Panc1 (cell line): ENCODE results near the gene GALNT9. TPM values are rescaled to one million over a fixed set of nuclear protein-coding genes. Genes with fewer than 3 reads are reported as not detected.
"Not testable (repeated sequence)": the region's sequence is repeated elsewhere in the genome, so short reads cannot be mapped to it uniquely, and the experiment has no call there.

Experiments used
- ATAC-seq: fragments of 200-7000 bp; cut with Tn5 transposase; 2 replicates; pipeline ENCODE4 v1.9.1; 2020; ENCODE audit warnings: mild to moderate bottlenecking, moderate library complexity
- BruUV-seq: library from RNA; stranded (reverse); fragments of 400-500 nt; replicated peaks from 2 replicates; lab custom pipeline; 2021; lab: Mats Ljungman, UMichigan
- CTCF ChIA-PET: fragments of 300-600 bp; sonication (Branson Sonifier 250); formaldehyde crosslinking; loops from one replicate; lab custom pipeline; 2022; ENCODE audit warnings: antibody characterized with exemption; lab: Charles Lee
- POLR2A ChIA-PET: fragments of 300-600 bp; sonication (Branson Sonifier 250); formaldehyde crosslinking; loops from one replicate; lab custom pipeline; 2022; ENCODE audit warnings: antibody characterized with exemption; lab: Charles Lee
- DNase-seq: peaks from one replicate; pipeline ENCODE4 v3.0.0-alpha.2; 2010; ENCODE audit warnings: low read depth, low spot score
- H3K27ac ChIP-seq: 2 replicates; pipeline ENCODE4 v1.5.1; 2011; ENCODE audit warnings: mild to moderate bottlenecking, low read length, inconsistent platforms
- H3K27me3 ChIP-seq: fragments of 200-500 bp; sonication (Bioruptor generic); 2 replicates; pipeline ENCODE4 v1.6.0; 2014; ENCODE audit warnings: low read length, inconsistent platforms; ENCODE audit not compliant: control insufficient read depth, insufficient read depth
- H3K36me3 ChIP-seq: fragments of 200-500 bp; sonication (Bioruptor generic); 2 replicates; pipeline ENCODE4 v1.5.1; 2014; ENCODE audit warnings: inconsistent platforms, mild to moderate bottlenecking, low read length, moderate library complexity; ENCODE audit not compliant: control insufficient read depth, insufficient read depth
- H3K4me1 ChIP-seq: 2 replicates; pipeline ENCODE4 v1.5.1; 2011; ENCODE audit warnings: inconsistent platforms, mild to moderate bottlenecking, low read length, moderate library complexity; ENCODE audit not compliant: control insufficient read depth, insufficient read depth
- H3K4me3 ChIP-seq, 2 experiments: 2 replicates each; pipeline ENCODE4 v1.5.1; 2011 to 2012; ENCODE audit warnings: low read depth in 2 of 2, low read length in 2 of 2, mild to moderate bottlenecking in 2 of 2, inconsistent platforms in 1 of 2, moderate library complexity in 1 of 2
- H3K9me3 ChIP-seq: fragments of 200-500 bp; sonication (Bioruptor generic); 2 replicates; pipeline ENCODE4 v1.5.1; 2014; ENCODE audit warnings: low read depth, mild to moderate bottlenecking, inconsistent platforms, low read length, moderate library complexity; ENCODE audit not compliant: control insufficient read depth, insufficient read depth
- CTCF ChIP-seq: fragments of 450-650 bp; IDR thresholded peaks from 2 replicates; pipeline ENCODE4 v1.5.1; 2017; ENCODE audit warnings: mild to moderate bottlenecking
- POLR2AphosphoS5 ChIP-seq: IDR thresholded peaks from 2 replicates; pipeline ENCODE4 v1.6.1; 2012; ENCODE audit warnings: mild to moderate bottlenecking, low read depth, low read length, moderate library complexity
- REST ChIP-seq, 2 experiments: IDR thresholded peaks; 2 replicates each; pipeline ENCODE4 v1.6.1; 2011 to 2012; ENCODE audit warnings: low read depth in 2 of 2, control low read depth in 1 of 2, low read length in 1 of 2, mild to moderate bottlenecking in 1 of 2, moderate library complexity in 1 of 2; ENCODE audit not compliant: insufficient read depth in 1 of 2
- SIN3A ChIP-seq: IDR thresholded peaks from 2 replicates; pipeline ENCODE4 v1.6.1; 2012; ENCODE audit warnings: low read depth, mild to moderate bottlenecking, low read length, moderate library complexity, borderline replicate concordance; ENCODE audit not compliant: insufficient read depth
- TCF7L2 ChIP-seq: IDR thresholded peaks from 2 replicates; pipeline ENCODE4 v1.6.1; 2011; ENCODE audit warnings: mild to moderate bottlenecking, low read depth, low read length, inconsistent platforms
- in situ Hi-C: cut with HindIII; loops from 2 replicates; pipeline ENCODE4 v1.10.0; 2016; ENCODE audit warnings: low sequenced_read_pairs, low pct_unique_long_range_greater_than_20kb
- intact Hi-C: fragments of 100-400 bp; cut with micrococcal nuclease; formaldehyde crosslinking; loops from one replicate; pipeline ENCODE4 v1.10.0; 2022; ENCODE audit not compliant: unreplicated experiment
- total RNA-seq: library from RNA; stranded (reverse); gene quantifications from one replicate; pipeline ENCODE4 v1.2.1, GENCODE V29; 2021; ENCODE audit not compliant: unreplicated experiment

GALNT9 gene
- total RNA-seq, 1 experiment from 2014 or later = 0.33 TPM

- CTCF ChIA-PET = no interaction called here
- POLR2A ChIA-PET = interaction anchor here (0.6 kb wide), 1 partner anchor 85 kb away, joined by 4 read pairs; no protein-coding TSS in a partner anchor
- no peaks in the 10 kb centered on the region for H3K36me3 ChIP-seq
- H3K27ac ChIP-seq = no peak overlapping the region
- 0 out of 2 replicates have a peak, but pooled peaks cover 3% of the 10 kb centered on the region for H3K9me3 ChIP-seq
- intact Hi-C loops (no loop called here), in situ Hi-C loops (no loop called here)
- ATAC-seq = no peak
- no peaks in the 10 kb centered on the region for H3K4me1 ChIP-seq
- no peak overlapping the region for H3K4me3 ChIP-seq
- H3K27me3 ChIP-seq = no peaks in the 10 kb centered on the region
- BruUV-seq = no TSS peak
- no peak for DNase-seq
- TF ChIP-seq REST (IDR thresholded peaks at IDR 0.05; ENCODE audit: insufficient read depth in 1 of 2, low read depth in 2 of 2, low read length in 1 of 2) (no peak), POLR2AphosphoS5 (no peak), CTCF (no peak), TCF7L2 (no peak), SIN3A (no peak)
Observed at GRCh38 chr12:132196873-132197390, 132.5 kb downstream of the GALNT9 start.

DNA sequence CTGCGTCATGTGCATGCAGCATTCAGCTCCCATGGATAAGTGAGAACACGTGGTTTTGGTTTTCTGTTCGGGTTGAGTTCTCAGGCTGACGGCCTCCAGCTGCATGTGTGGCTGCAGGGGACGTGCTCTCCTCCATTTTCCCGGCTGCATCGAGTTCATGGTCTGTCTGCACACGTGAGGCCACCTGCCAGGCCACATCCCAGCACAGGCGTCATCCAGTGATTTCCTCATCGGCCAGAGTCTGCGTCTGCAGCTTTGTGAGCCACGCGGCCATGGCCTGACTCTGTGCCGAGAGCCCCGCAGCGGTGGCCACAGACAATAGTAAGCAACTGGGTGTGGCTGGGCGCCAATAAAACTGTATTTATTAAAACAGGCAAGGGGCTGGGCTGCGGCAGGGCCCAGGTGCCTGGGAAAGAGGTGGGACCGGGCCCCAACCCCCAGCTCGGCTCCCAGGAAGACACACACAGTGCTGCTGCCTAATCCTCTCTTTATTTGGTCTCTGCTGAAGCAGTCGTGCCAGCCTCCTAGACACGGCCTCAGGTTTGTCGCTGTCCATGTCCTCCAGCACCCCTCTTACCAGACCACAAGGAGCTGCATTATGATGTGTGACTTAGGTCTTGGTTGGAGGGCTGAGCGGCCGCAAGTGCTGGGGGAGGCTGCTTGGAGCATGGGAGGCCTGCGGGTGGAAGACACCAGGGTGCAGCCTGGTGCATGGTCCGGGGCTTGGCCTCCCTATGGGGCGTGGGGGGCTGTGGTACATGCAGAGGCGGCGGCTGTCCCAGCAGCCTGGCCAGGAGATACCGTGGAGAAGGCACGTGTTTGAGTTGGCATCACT is 133.1 kb downstream of the GALNT9 start:
- Histone ChIP-seq H3K36me3 (no peaks in the 10 kb centered on the region), H3K4me1 (no peaks in the 10 kb centered on the region), H3K4me3 (no peak overlapping the region), H3K27me3 (no peaks in the 10 kb centered on the region), H3K27ac (no peak overlapping the region), H3K9me3 (0 out of 2 replicates have a peak, but pooled peaks cover 3% of the 10 kb centered on the region)
- ChIA-PET CTCF (no interaction called here), POLR2A (interaction anchor here (0.6 kb wide), 1 partner anchor 86 kb away, joined by 4 read pairs; no protein-coding TSS in a partner anchor)
- BruUV-seq = no TSS peak
- ATAC-seq = no peak
- in situ Hi-C loops (no loop called here), intact Hi-C loops (no loop called here)
- TF ChIP-seq REST (IDR thresholded peaks at IDR 0.05; ENCODE audit: insufficient read depth in 1 of 2, low read depth in 2 of 2, low read length in 1 of 2) (no peak), CTCF (no peak), TCF7L2 (no peak), POLR2AphosphoS5 (no peak), SIN3A (no peak)
- no peak for DNase-seq

DNA sequence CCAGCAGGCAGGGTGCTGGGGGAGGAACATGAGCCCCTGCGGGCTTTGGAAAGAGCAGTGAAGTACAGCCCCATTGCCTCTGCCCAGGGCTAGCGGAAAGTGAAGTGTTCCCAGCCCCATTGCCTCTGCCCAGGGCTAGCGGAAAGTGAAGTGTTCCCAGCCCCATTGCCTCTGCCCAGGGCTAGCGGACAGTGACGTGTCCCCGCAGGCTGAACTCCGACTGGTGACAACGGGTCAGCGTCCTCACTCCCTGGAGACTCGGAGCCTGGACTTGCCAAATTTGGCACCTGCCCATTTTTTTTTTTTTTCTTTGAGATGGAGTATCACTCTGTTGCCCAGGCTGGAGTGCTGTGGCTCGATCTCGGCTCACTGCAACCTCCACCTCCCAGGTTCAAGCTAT is 134.1 kb downstream of the GALNT9 start:
- intact Hi-C loops, H3K4me3 ChIP-seq, H3K27ac ChIP-seq, ATAC-seq, POLR2A ChIA-PET, H3K9me3 ChIP-seq, BruUV-seq, H3K36me3 ChIP-seq, in situ Hi-C loops, H3K4me1 ChIP-seq, DNase-seq, H3K27me3 ChIP-seq, CTCF ChIA-PET: not testable (repeated sequence)
